NCI-H1092 (cell line): ENCODE results near the gene SUB1.
"Not testable (repeated sequence)": the region's sequence is repeated elsewhere in the genome, so short reads cannot be mapped to it uniquely, and the experiment has no call there.

Experiments
- DNase-seq: peaks from one replicate; lab custom pipeline; 2025; lab: John Stamatoyannopoulos, UW

SUB1 gene

DNA sequence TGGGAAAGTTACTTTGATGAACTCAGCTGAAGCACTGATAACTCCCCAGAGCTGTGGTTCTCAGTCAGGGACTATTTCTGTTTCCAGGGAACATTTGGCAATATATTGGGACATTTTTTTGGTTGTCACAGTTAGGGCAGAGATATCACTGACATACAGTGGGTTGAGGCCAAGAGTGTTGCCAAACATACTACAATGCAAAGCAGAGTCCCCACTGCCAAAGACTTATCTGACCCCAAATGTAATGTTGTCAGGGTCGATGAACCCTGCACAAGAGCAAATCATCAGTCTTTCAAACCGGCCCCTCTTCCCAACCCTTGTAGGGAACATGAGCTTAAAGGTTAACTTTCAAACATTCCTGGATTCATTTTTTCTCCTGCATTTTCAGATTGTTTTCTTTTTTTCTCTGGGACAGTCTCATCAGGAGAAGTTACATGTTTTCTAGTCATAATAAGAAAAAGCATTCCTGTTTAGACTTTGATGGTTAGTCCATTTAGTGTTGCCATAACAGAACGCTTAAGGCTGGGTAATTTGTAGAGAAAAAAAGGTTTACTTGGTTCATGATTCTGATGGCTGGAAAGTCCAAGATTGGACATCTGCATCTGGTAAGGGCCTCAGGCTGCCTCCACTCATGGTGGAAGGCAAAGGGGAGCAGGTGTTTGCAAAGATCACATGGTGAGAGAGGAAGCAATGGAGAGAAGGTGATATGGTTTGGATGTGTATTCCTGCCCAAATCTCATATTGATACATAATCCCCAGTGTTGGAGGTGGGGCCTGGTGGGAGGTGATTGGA, 18.8 kb upstream of the SUB1 start:
- no peak for DNase-seq

DNA sequence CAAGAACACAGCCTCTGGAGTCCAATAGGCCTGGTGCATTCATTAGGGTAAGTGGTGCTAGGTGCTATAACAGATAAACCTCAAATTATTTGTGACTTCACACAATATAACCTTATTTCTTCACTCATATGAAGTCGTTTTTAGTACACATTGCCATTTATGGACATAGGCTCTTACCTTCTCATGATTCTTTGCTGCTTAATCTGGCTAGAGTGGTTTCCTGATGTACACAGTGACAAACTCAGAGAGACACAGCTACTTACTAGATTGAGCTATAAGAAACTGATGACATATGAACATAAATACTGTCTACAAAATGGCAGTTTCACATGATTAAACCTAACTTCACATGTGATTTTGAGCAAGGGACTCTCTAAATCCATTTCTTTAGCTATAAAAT, 14.2 kb upstream of the SUB1 start:
- no peak for DNase-seq

GRCh38 chr5:32572778-32573480, 12.4 kb upstream of the SUB1 start:
- no peak for DNase-seq

DNA sequence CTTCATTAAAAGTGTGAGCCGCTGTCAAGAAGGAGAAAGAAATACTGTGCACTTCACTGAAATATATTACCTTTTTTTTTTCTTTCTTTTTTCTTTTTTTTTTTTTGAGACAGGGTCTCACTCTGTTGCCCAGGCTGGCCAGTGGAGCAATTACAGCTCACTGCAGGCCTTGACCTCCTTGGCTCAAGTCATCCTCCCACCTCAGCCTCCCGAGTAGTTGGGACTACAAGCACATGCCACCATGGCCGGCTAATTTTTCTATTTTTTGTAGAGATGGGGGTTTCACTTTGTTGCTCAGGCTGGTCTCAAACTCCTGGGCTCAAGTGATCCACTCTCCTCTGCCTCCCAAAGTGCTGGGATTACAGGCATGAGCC, 11.9 kb upstream of the SUB1 start:
- DNase-seq = not testable (repeated sequence)

- DNase-seq = no peak
Observed at GRCh38 chr5:32574540-32575175, 10.7 kb upstream of the SUB1 start.

DNA sequence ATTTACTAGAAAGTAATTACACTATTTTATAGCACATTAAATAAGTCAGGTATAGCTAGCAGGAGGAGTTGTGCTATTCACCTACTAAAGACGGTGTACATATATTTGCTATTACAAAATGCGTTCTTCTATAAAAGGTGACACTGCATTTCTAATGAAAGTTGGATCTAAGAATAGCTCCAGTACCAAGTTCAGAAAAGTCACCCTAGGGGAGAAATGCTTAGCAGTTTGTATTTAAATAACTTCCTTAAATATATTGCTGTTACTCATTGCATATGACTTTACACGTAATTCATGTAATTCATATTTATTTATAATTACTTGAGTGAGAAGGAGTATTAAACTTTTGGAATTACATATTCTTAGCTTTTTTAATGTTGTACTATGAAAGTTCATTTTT, 7.0 kb upstream of the SUB1 start:
- no peak for DNase-seq

DNA sequence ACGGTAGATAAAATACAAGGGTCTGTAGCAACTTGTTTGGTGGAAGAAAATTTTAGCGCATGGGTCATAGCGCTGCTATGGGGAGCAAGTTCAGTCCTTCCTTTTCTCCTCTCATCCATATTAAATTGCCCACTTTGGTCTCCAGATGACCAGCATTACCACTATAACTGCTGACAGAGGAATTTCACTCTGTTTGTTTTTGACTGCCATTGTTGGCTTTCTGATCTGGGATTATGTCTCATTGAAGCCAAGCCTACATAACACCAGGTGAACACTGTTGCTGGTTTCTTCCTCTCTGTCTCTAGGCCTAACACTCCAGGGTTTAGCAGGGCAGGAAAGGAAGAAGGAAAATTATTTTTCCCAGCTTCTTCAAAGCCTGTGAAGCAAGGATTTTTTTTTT, 6.6 kb upstream of the SUB1 start:
- DNase-seq = no peak

- no peak for DNase-seq
Observed at GRCh38 chr5:32581010-32581785, 4.2 kb upstream of the SUB1 start.

DNA sequence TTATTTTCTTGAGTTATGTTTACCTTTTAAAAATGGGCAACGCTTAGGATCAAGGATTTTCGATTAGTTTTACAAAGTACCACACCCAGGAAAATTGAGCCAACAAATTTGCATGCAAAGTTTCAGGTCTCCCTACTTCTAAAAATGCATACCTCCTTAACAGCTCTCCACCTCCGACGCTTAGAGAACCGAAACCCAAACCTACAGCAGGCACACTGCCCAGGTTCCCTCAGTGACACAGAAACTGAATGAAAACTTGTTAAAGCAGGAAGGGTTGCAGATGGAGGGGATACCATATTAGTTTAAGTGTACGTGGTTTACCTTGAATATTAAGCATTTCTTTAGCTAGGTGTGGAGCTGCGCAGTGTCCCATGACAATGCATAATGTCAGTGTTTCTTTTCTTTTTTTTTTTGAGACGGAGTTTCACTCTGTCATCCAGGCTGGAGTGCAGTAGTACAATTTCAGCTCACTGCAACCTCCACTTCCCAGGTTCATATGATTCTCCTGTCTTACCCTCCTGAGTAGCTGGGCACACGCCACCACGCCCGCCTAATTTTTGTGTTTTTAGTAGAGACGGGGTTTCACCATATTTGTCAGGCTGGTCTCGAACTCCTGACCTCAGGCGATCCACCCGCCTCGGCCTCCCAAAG, 1.6 kb upstream of the SUB1 start:
- no peak for DNase-seq

GRCh38 chr5:32584646-32585045, 711 bp upstream of the SUB1 start:
- no peak for DNase-seq

GRCh38 chr5:32585122-32585445, 273 bp upstream of the SUB1 start:
- DNase-seq = no peak

- no peak for DNase-seq
Observed at GRCh38 chr5:32586276-32586599, 881 bp downstream of the SUB1 start.

DNA sequence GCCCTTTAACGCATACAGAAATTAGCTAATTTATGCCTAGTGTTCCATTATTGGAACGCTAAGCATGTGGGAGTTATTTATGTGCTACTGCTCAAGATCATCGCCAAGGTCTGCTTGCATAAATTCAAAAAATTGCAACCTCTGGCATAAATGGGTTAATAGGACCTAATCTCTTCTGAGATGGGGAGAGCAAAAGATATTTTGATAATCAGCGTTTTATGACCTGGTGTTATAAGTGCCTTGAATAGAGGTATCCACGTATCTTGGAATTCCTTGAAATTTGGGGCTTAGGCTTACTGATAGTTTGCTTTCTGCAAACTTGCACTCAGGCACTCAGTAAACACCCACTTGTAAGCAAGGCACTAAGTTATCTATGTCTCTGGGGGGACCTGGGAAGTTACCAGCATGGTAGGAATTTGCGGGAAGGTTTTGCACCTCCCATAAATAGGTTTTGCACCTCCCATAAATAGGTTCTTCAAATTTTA, 1.8 kb downstream of the SUB1 start:
- DNase-seq = no peak

GRCh38 chr5:32589416-32589815, 4.1 kb downstream of the SUB1 start:
- DNase-seq = no peak

DNA sequence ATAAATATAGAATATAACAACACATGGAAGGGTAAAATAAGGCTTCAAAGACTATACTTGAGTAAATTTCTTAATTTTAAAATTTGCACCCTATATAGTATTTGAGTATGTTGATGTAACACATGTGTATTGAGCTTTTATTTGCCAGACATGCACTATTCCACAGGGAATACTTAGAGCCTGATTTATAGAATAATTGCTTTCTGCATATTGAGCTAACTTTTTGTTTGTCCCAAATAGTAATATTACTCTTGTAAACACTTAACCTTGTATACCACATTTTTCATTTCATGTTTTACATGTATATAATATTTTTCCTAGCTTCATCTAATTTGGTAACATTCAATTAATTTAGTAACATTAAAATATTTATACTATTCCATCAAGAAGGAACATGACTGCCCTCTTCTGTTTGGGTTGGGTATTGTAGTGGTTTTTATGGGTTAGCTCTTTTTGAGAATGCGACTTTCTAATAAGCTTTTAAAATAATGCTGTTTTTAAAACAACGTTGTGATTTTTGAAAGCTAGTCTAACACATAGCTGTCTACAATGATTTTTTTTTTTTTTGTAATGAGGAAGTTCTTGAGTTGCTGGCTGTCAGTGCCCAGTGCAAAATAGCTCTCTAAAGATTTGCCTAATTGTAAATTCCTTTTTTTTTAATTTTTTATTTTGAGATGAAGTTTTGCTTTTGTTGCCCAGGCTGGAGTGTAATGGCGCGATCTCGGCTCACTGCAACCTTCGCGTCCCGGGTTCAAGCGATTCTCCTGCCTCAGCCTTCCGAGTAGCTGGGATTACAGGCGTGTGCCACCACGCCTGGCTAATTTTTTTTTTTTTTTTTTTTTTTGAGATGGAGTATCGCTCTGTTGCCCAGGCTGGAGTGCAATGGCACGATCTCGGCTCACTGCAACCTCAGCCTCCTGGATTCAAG, 4.8 kb downstream of the SUB1 start:
- DNase-seq = no peak

DNA sequence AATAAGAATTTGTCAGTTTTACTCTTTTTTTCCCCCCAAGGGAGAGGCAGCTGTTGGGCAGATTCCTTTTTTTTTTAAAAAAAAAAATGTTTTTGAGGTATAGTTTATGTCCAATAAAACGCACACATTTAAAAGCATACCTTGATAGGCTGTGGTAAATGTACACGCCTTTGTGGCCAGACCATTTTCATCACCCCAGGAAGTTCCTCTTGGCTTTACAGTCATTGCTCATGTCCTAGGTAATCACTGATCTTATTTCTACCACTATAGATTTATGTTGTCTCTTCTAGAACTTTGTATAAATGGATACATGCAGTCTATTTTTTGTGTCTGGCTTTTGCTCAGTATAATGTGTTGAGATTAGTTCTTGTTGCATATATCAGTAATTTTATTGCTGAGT, 9.8 kb downstream of the SUB1 start:
- no peak for DNase-seq

GRCh38 chr5:32597041-32597629, 11.8 kb downstream of the SUB1 start:
- no peak for DNase-seq

DNA sequence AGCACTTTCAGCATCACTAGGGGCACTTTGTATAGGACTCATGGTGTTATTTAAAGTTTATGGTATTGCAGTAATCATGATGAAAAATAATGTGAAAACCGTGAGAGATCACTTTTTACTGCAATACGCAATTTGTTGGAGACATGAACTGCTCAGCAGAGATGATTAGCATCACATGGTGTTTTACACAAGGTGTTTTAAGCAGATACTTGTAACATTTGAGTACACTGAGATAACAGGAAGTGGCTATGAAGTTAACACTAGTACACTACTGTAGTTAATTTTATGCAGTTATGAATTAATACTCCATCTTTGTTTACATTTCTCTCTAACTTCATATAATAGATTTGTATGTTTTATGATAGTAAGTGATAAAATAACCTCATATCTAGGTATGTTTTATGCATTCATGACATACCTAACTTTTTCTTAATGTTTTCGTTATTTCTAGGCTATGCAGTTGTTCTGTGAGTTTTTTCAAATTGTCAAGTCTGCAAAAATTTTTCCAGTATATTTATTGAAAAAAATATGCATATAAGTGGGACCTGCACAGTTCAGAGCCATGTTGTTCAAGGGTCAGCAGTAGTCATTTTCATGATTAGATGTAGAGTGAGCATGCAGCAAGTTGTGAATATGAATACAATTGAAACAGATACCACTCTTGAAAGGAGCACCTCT, 13.0 kb downstream of the SUB1 start:
- DNase-seq = no peak

DNA sequence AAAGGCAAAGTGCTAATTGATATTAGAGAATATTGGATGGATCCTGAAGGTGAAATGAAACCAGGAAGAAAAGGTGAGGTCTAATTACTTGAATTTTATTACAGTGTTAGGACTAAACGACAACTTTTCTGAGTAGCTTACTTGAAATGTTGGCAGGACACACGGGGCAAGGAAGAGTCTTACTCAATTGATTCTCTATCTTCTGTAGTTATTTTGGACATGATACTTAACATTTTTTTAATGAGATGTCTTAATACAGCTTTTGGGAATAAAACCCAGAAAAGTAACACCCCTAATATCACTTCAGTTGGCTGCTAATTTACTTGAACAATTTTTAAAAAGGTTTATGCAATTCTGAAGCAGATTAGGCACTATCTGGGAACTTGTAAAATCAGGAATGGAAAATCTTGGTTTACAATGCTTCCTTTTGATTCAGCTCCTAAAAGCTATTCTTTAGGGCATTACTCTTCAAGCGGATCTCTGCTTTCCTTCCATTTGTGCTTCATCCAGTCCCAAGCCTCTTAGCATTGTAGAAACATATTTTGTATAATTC, 13.7 kb downstream of the SUB1 start:
- no peak for DNase-seq
